Measurements from ENCODE around the gene PANX2.
"Not testable (repeated sequence)": the region's sequence is repeated elsewhere in the genome, so short reads cannot be mapped to it uniquely, and the experiment has no call there.

PANX2 gene

GRCh38 chr22:50165436-50166123 is 5.0 kb upstream of the PANX2 start:
- H3K4me1 ChIP-seq (ENCODE audit: insufficient read depth, low read length), result no peaks in the 10 kb centered on the region
- H3K9ac ChIP-seq (ENCODE audit: low read length), result no peak overlapping the region
- no peak overlapping the region for H3K4me3 ChIP-seq (ENCODE audit: low read depth in 1 of 2, low read length in 2 of 2)
- no peaks in the 10 kb centered on the region for H3K9me3 ChIP-seq (ENCODE audit: low read length)
- H3K27ac ChIP-seq (ENCODE audit: low read depth, low read length), result no peak overlapping the region
- H3K27me3 ChIP-seq (ENCODE audit: control insufficient read depth in 1 of 2, insufficient read depth in 2 of 2, low read length in 2 of 2), result peaks cover 6 to 7% of the 10 kb centered on the region in 2 donors
- no peaks in the 10 kb centered on the region for H3K36me3 ChIP-seq (ENCODE audit: insufficient read depth, low read length)

- H3K36me3 ChIP-seq (ENCODE audit: insufficient read depth, low read length), result no peaks in the 10 kb centered on the region
- H3K27me3 ChIP-seq (ENCODE audit: control insufficient read depth in 1 of 2, insufficient read depth in 2 of 2, low read length in 2 of 2), result peaks cover 6 to 24% of the 10 kb centered on the region in 2 donors
- no peaks in the 10 kb centered on the region for H3K4me1 ChIP-seq (ENCODE audit: insufficient read depth, low read length)
- no peak overlapping the region for H3K9ac ChIP-seq (ENCODE audit: low read length)
- no peak overlapping the region for H3K4me3 ChIP-seq (ENCODE audit: low read depth in 1 of 2, low read length in 2 of 2)
- H3K9me3 ChIP-seq (ENCODE audit: low read length), result no peaks in the 10 kb centered on the region
- H3K27ac ChIP-seq (ENCODE audit: low read depth, low read length), result no peak overlapping the region
These were observed 2.6 kb upstream of the PANX2 start for GRCh38 chr22:50167689-50168489.

DNA sequence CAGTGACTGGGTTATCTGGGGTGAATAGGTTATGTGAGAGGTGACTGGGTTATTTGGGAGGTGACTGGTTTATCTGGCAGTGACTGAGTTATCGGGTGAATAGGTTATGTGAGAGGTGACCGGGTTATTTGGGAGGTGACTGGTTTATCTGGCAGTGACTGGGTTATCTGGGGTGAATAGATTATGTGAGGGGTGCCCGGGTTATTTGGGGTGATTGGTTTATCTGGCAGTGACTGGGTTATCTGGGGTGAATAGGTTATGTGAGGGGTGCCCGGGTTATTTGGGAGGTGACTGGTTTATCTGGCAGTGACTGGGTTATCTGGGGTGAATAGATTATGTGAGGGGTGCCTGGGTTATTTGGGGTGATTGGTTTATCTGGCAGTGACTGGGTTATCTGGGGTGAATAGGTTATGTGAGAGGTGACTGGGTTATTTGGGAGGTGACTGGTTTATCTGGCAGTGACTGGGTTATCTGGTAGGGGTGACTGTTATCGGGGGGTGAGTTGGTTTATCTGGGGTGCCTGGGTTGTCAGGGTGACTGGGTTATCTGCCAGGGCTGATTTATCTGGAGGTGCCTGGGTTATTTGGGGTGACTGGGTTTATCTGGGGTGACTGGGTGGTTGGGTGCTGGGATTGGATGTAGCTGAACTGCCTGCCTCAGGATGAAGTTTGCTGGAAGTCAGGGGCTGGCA is 1.9 kb upstream of the PANX2 start:
- peaks cover 6 to 28% of the 10 kb centered on the region in 2 donors for H3K27me3 ChIP-seq (ENCODE audit: control insufficient read depth in 1 of 2, insufficient read depth in 2 of 2, low read length in 2 of 2)
- H3K36me3 ChIP-seq (ENCODE audit: insufficient read depth, low read length); H3K9ac ChIP-seq (ENCODE audit: low read length); H3K27ac ChIP-seq (ENCODE audit: low read depth, low read length); H3K4me1 ChIP-seq (ENCODE audit: insufficient read depth, low read length); H3K4me3 ChIP-seq (ENCODE audit: low read depth in 1 of 2, low read length in 2 of 2); H3K9me3 ChIP-seq (ENCODE audit: low read length): not testable (repeated sequence)

- no peak overlapping the region for H3K27ac ChIP-seq (ENCODE audit: low read depth, low read length)
- H3K4me1 ChIP-seq (ENCODE audit: insufficient read depth, low read length), result no peaks in the 10 kb centered on the region
- peaks cover 6 to 33% of the 10 kb centered on the region in 2 donors for H3K27me3 ChIP-seq (ENCODE audit: control insufficient read depth in 1 of 2, insufficient read depth in 2 of 2, low read length in 2 of 2)
- no peaks in the 10 kb centered on the region for H3K9me3 ChIP-seq (ENCODE audit: low read length)
- no peak overlapping the region for H3K4me3 ChIP-seq (ENCODE audit: low read depth in 1 of 2, low read length in 2 of 2)
- H3K36me3 ChIP-seq (ENCODE audit: insufficient read depth, low read length), result no peaks in the 10 kb centered on the region
- H3K9ac ChIP-seq (ENCODE audit: low read length), result no peak overlapping the region
These were observed 1.3 kb upstream of the PANX2 start for GRCh38 chr22:50169181-50169759.

DNA sequence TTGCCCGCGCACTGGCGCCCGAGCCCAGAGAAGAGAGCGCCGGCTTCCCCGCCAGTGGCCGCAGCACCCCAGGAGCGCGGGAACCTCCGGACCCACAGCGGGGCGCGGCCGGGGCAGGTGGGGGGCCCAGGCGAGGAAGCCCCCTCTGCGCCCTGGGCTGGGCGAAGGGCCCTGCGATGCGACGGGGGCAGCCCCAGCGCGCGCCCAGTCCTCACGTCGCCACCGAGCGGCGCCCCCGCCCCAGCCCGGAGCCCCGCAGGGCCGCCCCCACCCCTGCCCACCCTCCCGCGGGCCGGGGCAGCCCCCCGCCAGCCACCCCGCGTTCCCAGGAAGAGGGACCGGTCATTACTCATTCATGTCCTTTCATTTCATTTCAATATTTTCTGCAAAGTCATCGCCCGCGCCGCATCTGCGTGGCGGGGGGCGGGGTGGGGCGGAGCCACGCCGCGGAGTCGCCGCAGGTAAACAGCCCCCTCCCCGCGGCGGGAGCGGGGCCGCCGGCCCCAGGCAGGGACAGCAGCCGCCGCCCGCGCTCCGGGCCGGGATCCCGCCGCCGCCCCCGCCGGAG is 673 bp upstream of the PANX2 start:
- Histone ChIP-seq H3K36me3 (ENCODE audit: insufficient read depth, low read length) (no peaks in the 10 kb centered on the region), H3K4me1 (ENCODE audit: insufficient read depth, low read length) (no peaks in the 10 kb centered on the region), H3K4me3 (ENCODE audit: low read depth in 1 of 2, low read length in 2 of 2) (no peak overlapping the region), H3K27ac (ENCODE audit: low read depth, low read length) (no peak overlapping the region), H3K9ac (ENCODE audit: low read length) (no peak overlapping the region), H3K9me3 (ENCODE audit: low read length) (no peaks in the 10 kb centered on the region), H3K27me3 (ENCODE audit: control insufficient read depth in 1 of 2, insufficient read depth in 2 of 2, low read length in 2 of 2) (peaks cover 6 to 33% of the 10 kb centered on the region in 2 donors)

GRCh38 chr22:50171319-50171964 is 911 bp downstream of the PANX2 start:
- no peak overlapping the region for H3K4me3 ChIP-seq (ENCODE audit: low read depth in 1 of 2, low read length in 2 of 2)
- H3K4me1 ChIP-seq (ENCODE audit: insufficient read depth, low read length), result no peaks in the 10 kb centered on the region
- H3K9ac ChIP-seq (ENCODE audit: low read length), result no peak overlapping the region
- no peak overlapping the region for H3K27ac ChIP-seq (ENCODE audit: low read depth, low read length)
- H3K27me3 ChIP-seq (ENCODE audit: control insufficient read depth in 1 of 2, insufficient read depth in 2 of 2, low read length in 2 of 2), result peaks cover 6 to 40% of the 10 kb centered on the region in 2 donors
- H3K9me3 ChIP-seq (ENCODE audit: low read length), result no peaks in the 10 kb centered on the region
- no peaks in the 10 kb centered on the region for H3K36me3 ChIP-seq (ENCODE audit: insufficient read depth, low read length)

GRCh38 chr22:50171965-50172421 is 1.5 kb downstream of the PANX2 start:
- Histone ChIP-seq H3K9me3 (ENCODE audit: low read length) (no peaks in the 10 kb centered on the region), H3K27ac (ENCODE audit: low read depth, low read length) (no peak overlapping the region), H3K4me1 (ENCODE audit: insufficient read depth, low read length) (no peaks in the 10 kb centered on the region), H3K36me3 (ENCODE audit: insufficient read depth, low read length) (no peaks in the 10 kb centered on the region), H3K27me3 (ENCODE audit: control insufficient read depth in 1 of 2, insufficient read depth in 2 of 2, low read length in 2 of 2) (peaks cover 6 to 46% of the 10 kb centered on the region in 2 donors), H3K4me3 (ENCODE audit: low read depth in 1 of 2, low read length in 2 of 2) (no peak overlapping the region), H3K9ac (ENCODE audit: low read length) (no peak overlapping the region)

GRCh38 chr22:50173311-50173982 is 2.9 kb downstream of the PANX2 start:
- Histone ChIP-seq H3K9ac (ENCODE audit: low read length) (no peak overlapping the region), H3K27ac (ENCODE audit: low read depth, low read length) (no peak overlapping the region), H3K27me3 (ENCODE audit: control insufficient read depth in 1 of 2, insufficient read depth in 2 of 2, low read length in 2 of 2) (peaks cover 6 to 59% of the 10 kb centered on the region in 2 donors), H3K9me3 (ENCODE audit: low read length) (no peaks in the 10 kb centered on the region), H3K4me1 (ENCODE audit: insufficient read depth, low read length) (no peaks in the 10 kb centered on the region), H3K4me3 (ENCODE audit: low read depth in 1 of 2, low read length in 2 of 2) (no peak overlapping the region), H3K36me3 (ENCODE audit: insufficient read depth, low read length) (no peaks in the 10 kb centered on the region)

DNA sequence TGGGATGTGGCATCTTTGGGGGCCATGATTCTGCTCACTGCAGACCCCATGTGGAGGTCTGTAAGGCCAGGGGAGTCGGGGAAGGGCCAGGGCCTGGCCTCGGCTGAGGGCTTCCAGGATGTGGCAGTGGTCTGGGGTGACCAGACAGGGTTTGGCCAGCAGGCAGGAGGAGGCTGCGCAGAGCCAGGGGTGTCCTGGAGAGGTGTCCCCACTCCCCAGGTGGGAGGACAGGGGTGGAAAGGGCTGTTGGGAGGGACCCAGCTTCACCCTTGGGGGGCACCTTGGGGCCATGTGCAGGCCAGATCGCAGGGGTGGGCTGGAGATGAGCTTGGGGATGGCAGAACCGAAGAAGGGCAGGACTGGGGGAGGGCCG is 3.4 kb downstream of the PANX2 start:
- Histone ChIP-seq H3K27ac (ENCODE audit: low read depth, low read length) (no peak overlapping the region), H3K27me3 (ENCODE audit: control insufficient read depth in 1 of 2, insufficient read depth in 2 of 2, low read length in 2 of 2) (peaks cover 4 to 62% of the 10 kb centered on the region in 2 donors), H3K4me3 (ENCODE audit: low read depth in 1 of 2, low read length in 2 of 2) (no peak overlapping the region), H3K9ac (ENCODE audit: low read length) (no peak overlapping the region), H3K36me3 (ENCODE audit: insufficient read depth, low read length) (no peaks in the 10 kb centered on the region), H3K4me1 (ENCODE audit: insufficient read depth, low read length) (no peaks in the 10 kb centered on the region), H3K9me3 (ENCODE audit: low read length) (no peaks in the 10 kb centered on the region)

DNA sequence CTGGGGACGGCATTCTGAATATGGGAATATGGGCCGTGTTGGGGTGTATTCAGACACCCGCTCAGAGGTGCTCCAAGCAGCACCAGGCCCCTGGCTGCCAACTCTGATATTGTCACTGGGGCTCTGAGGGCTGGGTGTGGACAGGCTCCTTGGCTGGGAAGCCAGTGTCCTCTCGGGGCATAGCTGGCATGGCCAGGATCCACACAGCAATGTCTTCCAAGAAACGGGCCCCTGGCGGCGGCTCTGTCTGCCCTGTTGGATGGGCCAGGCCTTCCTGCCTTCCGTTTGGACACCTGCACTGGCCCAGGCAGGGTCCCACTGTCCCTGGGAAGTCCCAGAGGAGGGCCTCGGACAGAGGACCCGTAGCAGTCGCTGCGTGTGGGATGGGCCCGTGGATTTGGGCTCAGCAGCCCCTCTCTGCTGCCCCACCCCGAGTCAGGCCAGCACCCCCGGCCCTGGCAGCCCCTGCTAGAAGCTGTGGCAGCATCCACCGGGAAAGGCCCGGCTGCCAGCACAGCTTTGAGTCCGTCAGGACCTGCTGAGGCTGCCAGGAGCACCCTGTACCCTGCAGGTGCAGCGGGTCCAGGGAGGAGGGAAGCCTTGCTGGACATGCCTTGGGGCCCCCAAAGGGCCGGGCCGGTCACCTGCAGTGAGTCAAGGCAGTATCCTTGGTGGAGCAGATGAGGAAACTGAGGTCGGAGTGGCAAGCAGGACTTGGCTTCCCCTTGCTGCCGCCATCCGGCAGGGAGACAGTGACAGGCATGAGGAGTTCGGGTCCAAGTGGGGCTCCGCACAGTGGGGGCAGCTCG is 4.1 kb downstream of the PANX2 start:
- no peak overlapping the region for H3K9ac ChIP-seq (ENCODE audit: low read length)
- no peaks in the 10 kb centered on the region for H3K9me3 ChIP-seq (ENCODE audit: low read length)
- no peaks in the 10 kb centered on the region for H3K36me3 ChIP-seq (ENCODE audit: insufficient read depth, low read length)
- H3K4me1 ChIP-seq (ENCODE audit: insufficient read depth, low read length), result no peaks in the 10 kb centered on the region
- no peak overlapping the region for H3K4me3 ChIP-seq (ENCODE audit: low read depth in 1 of 2, low read length in 2 of 2)
- H3K27me3 ChIP-seq (ENCODE audit: control insufficient read depth in 1 of 2, insufficient read depth in 2 of 2, low read length in 2 of 2), result peaks cover 0 to 63% of the 10 kb centered on the region in 2 donors
- H3K27ac ChIP-seq (ENCODE audit: low read depth, low read length), result no peak overlapping the region

Data from muscle layer of colon (tissue), 2 donors.